HG02588 (cell line): ENCODE data around the gene CMTM1.
"Not testable (repeated sequence)": the region's sequence is repeated elsewhere in the genome, so short reads cannot be mapped to it uniquely, and the experiment has no call there.

ENCODE experiments used
- ATAC-seq: cut with Tn5 transposase; IDR thresholded peaks from one replicate; pipeline ENCODE4 v1.9.1; 2021; ENCODE audit warnings: mild to moderate bottlenecking, moderate library complexity; ENCODE audit not compliant: unreplicated experiment

The CMTM1 gene

DNA sequence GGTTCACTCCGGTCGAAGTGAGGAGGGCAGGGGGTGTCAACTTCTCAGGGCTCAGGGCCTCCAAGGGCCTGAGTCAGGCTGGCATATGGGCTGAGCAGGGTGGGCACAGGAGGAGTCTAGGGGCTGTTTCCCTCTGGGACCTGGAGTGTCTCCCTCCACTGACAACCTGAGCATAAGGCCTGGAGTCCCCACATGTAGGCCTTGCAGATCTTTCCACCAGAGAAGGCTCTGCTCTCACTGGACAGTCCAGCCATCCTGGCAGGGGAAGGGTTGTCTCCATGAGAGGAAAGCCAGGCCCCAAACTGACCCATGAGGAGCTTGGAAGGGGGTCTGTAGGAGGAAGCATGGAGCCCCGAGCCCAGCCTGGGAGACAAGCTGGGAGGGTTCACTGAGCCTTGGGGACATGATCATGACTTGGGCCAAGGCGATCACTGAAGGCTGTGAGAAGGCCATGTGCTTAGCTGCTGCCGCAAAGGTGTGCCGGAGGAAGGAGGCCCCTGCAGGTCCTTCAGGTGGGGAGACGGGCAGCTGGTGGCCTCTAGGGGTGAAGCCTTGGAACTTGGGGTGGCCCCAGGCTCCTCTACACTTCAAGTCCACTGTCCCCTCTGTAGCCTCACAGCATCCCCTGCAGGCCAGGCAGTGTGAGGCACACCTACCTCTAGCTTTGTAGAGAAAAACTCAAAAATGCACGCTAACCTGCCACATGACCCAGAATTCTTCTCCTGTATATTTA, 22.9 kb downstream of the CMTM1 start:
- no peak for ATAC-seq

DNA sequence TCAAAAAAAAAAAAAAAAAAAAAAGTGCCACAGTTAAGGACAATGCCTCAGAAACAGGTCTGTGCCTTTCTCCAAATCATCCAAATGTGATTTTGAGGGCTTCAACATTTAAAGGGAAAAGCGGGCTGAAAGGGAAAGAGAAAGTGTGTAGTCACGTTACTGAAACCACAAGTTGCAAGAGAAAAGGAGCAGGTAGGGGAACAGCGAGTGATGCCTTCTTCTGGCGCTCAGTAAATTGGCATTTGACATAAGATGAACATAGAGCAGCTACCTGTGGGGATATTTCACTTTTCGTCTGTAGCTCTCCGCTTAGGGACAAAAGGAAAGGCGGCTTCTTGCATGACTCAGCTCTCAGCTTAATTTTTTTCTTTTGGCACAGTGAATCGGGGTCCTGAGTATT, 24.1 kb downstream of the CMTM1 start:
- ATAC-seq = no peak

DNA sequence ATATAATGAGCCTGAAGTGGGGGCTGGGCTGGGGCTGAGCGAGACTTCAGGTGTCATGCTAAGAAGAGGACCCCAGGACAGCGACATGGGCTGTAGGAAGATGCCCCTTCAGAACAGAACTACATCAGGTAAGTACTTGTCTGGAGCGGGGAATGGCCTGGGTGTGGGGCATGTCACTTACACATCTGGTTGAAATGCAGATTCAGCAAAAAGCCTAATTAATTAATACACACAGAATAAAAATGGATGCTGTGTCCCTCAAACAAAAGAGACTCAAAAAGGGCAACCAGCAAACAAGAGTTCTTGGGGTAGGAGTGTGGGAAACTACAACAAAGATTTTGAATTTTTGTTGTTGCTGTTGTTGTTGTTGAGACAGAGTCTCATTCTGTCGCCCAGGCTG, 24.8 kb downstream of the CMTM1 start:
- ATAC-seq = no peak

GRCh38 chr16:66592241-66592640, 26.0 kb downstream of the CMTM1 start:
- no peak for ATAC-seq

- ATAC-seq = no peak
Measured at GRCh38 chr16:66592814-66593213, 26.6 kb downstream of the CMTM1 start.

GRCh38 chr16:66594739-66595138, 28.5 kb downstream of the CMTM1 start:
- ATAC-seq = no peak

DNA sequence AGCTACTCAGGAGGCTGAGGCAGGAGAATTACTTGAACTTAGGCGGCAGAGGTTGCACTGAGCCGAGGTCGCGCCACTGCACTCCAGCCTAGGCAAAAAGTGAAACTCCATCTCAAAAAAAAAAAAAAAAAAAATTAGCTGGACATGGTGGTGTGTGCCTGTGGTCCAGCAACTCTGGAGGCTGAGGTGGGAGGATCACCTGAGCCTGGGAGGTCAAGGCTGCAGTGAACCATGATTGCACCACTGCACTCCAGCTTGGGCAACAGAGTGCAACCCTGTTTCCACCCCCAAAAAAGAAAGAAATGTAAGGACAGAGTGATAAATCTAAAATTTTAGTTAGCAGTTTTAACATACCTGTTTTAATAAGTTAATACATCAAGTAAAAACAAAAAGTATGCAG, 30.3 kb downstream of the CMTM1 start:
- not testable (repeated sequence) for ATAC-seq

GRCh38 chr16:66596986-66597848, 31.0 kb downstream of the CMTM1 start:
- no peak for ATAC-seq

- ATAC-seq = no peak
Measured at GRCh38 chr16:66598111-66598510, 31.9 kb downstream of the CMTM1 start.

- no peak for ATAC-seq
Measured at GRCh38 chr16:66599726-66600125, 33.5 kb downstream of the CMTM1 start.

GRCh38 chr16:66600477-66600876, 34.2 kb downstream of the CMTM1 start:
- no peak for ATAC-seq

- no peak for ATAC-seq
Measured at GRCh38 chr16:66601471-66601870, 35.2 kb downstream of the CMTM1 start.

- ATAC-seq = no peak
Measured at GRCh38 chr16:66603537-66604375, 37.5 kb downstream of the CMTM1 start.

GRCh38 chr16:66604376-66605176, 38.3 kb downstream of the CMTM1 start, which contains the start of gene CMTM3:
Gene CMTM3 (plus strand): TSS chr16:66604704. CDS start chr16:66604806, 102 bp downstream.
- peak; percentile 48 for ATAC-seq

DNA sequence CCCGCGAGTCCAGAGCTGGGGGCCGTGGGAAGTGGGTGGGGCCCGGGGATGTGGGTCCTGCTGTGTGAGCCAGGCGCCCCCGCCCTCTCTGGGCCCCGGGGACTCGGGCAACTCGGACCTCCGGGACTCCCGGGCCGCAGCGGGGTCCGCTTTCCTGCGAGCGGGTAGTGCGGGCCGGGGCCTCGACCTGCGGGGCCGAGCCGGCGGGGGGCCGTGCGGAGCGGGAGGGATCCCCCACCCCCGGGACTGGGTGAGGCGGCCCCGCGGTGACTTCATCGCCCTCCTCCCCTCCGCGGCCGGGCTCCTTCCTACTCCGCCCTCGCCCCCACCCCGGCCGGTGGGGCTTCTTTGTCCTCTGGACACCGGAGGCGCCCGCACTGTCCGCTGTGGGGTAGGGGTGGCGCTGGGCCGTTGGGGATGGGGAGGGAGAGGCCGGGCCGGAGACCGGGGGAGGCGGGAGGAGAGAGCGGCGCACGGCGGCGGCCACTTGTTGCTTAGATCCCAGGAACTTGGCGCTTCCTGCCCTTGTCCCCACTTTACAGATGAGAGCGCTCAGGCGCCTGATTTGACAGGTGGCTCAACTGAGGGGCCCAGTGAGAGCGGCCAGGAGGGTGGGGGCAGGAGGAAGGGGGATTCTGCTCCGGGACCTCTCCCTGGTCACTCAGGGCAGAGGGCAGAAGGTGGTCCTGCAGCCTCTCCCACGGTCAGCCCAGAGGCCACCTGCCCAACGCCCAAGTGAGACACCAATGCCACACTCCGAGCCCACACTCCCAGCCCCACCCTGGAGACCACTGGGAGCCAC, 39.1 kb downstream of the CMTM1 start:
- ATAC-seq = peak; percentile 9

DNA sequence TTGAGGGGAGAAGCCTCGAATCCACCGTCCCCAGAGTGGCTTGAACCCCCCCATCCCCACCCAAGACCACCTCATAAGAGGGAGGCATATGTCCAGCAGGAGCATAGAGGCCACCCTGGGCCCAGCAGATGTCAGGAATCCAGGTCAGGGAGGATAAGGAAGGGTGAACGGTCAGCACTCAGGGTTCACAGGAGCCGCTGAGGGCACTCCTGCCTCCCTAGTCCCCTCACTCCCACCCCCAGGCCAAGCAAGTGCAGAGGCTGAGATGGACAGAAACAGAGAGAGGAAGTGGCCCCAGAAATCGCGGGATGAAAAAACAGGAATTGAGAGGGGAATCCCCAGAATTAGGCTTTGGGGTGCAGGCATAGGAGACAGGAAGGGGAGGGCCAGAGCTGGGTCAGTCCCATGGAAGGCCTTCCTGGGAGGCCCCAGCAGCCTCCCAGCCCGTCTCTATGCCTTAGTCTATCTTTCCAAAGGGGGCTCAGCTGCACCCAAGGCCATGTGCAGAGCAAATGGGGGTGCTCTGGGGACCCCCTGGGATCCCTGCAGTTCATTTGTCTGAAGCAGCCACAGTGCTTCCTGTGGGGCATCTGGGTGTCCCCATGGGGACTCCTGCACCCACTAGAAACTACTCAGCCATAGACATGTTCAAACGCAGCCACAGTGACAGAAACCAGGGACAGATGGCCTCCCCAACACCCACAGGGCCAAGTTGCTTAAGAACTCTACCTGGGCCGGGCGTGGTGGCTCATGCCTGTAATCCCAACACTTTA, 39.9 kb downstream of the CMTM1 start:
- peak; percentile 47 for ATAC-seq

- ATAC-seq = no peak
Measured at GRCh38 chr16:66608241-66609138, 42.3 kb downstream of the CMTM1 start.

DNA sequence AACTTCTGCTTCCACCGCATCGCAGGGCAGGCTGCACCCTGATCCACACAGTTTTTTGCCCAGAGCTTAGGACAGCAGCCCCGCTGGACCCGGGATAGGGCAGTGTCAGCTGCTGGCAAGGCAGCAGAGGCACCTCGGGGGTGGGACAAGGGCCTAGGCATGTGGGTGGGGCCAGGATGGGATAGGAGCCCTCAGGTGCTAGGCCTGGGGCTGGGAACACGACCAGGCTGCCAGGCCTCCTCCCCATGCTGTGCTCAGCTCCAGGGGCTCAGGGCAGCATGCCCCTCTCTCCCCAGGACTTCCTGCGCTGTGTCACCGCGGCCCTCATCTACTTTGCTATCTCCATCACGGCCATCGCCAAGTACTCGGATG, 42.9 kb downstream of the CMTM1 start:
- no peak for ATAC-seq
